K562 (cell line): ENCODE data around the gene DGKK.

Experiments used
- CREM ChIP-seq: IDR thresholded peaks from 2 replicates; pipeline ENCODE4 v1.6.1; 2014; ENCODE audit warnings: antibody characterized with exemption, low read depth
- CTCF ChIP-seq, 3 experiments: IDR thresholded peaks in 2 of 3; conservative IDR thresholded peaks in 1 of 3; 2 replicates each; pipeline ENCODE4 v1.5.1; 2011 to 2012; ENCODE audit warnings: low read length in 3 of 3, mild to moderate bottlenecking in 3 of 3, control low read depth in 2 of 3, improper control_type of control experiment in 1 of 3, inconsistent platforms in 1 of 3, low read depth in 1 of 3, mixed read lengths in 1 of 3, moderate library complexity in 1 of 3; ENCODE audit not compliant: insufficient read depth in 2 of 3
- DNMT1 ChIP-seq: fragments of 450-650 bp; IDR thresholded peaks from 2 replicates; pipeline ENCODE4 v1.6.1; 2016; ENCODE audit warnings: antibody characterized with exemption, mild to moderate bottlenecking
- MXI1 ChIP-seq: IDR thresholded peaks from 2 replicates; pipeline ENCODE4 v1.6.1; 2011; ENCODE audit warnings: low read depth, mild to moderate bottlenecking, improper control_type of control experiment, low read length
- NR3C1 ChIP-seq: sonication (generic); formaldehyde crosslinking; IDR thresholded peaks from 2 replicates; pipeline ENCODE4 v1.8.1; 2022; ENCODE audit warnings: missing genetic modification reagents
- RAD21 ChIP-seq, 2 experiments: fragments of 250-450 bp in 1 of 2; fragments of 450-650 bp in 1 of 2; sonication (Bioruptor Pico) in 1 of 2; formaldehyde crosslinking in 1 of 2; IDR thresholded peaks in 1 of 2; conservative IDR thresholded peaks in 1 of 2; 2 replicates each; pipeline versions ENCODE4 v1.4.0 to v1.8.0; 2020 to 2022; ENCODE audit warnings: mild to moderate bottlenecking in 2 of 2, moderate library complexity in 1 of 2
- REST ChIP-seq, 2 experiments: fragments of 450-650 bp; formaldehyde crosslinking in 1 of 2; IDR thresholded peaks; 2 replicates each; pipeline versions ENCODE4 v1.4.0 to v1.6.1; 2014 to 2020; ENCODE audit warnings: mild to moderate bottlenecking in 2 of 2, borderline replicate concordance in 1 of 2, low read depth in 1 of 2
- RFX5 ChIP-seq: IDR thresholded peaks from 2 replicates; pipeline ENCODE4 v1.6.1; 2011; ENCODE audit warnings: low read depth, mild to moderate bottlenecking, improper control_type of control experiment, low read length
- SETDB1 ChIP-seq: IDR thresholded peaks from one replicate; pipeline ENCODE4 v1.6.1; 2012; ENCODE audit warnings: low read length, control low read depth, inconsistent platforms
- STAT5B ChIP-seq: fragments of 250-450 bp; sonication (Bioruptor Pico); IDR thresholded peaks from 2 replicates; pipeline ENCODE4 v1.8.0; 2021; ENCODE audit warnings: mild to moderate bottlenecking, inconsistent platforms
- TAF1 ChIP-seq: IDR thresholded peaks from 2 replicates; pipeline ENCODE4 v1.6.1; 2011; ENCODE audit warnings: mild to moderate bottlenecking, low read length, moderate library complexity; ENCODE audit not compliant: insufficient read depth, control insufficient read depth, severe bottlenecking; ENCODE audit errors: extremely low read depth
- ZFX ChIP-seq: sonication (generic); formaldehyde crosslinking; IDR thresholded peaks from 2 replicates; pipeline ENCODE4 v1.8.0; 2022; ENCODE audit warnings: mild to moderate bottlenecking, missing genetic modification reagents, moderate library complexity
- ZNF133 ChIP-seq: fragments of 250-450 bp; sonication (Bioruptor Pico); IDR thresholded peaks from 2 replicates; pipeline ENCODE4 v1.4.0; 2020; ENCODE audit warnings: mild to moderate bottlenecking

- TF ChIP-seq CREM, result no peak
- TF ChIP-seq TAF1, result no peak
- no peak for TF ChIP-seq CTCF (IDR thresholded peaks at IDR 0.05 in 2 of 3, conservative IDR thresholded peaks at IDR 0.05 in 1 of 3; ENCODE audit: insufficient read depth in 2 of 3, low read depth in 1 of 3, low read length in 3 of 3)
- no peak for TF ChIP-seq ZFX (CRISPR knock-in tag)
- no peak for TF ChIP-seq REST (IDR thresholded peaks at IDR 0.05; ENCODE audit: borderline replicate concordance)
- no peak for TF ChIP-seq REST (CRISPR knock-in tag; IDR thresholded peaks at IDR 0.05; ENCODE audit: low read depth)
- TF ChIP-seq STAT5B (CRISPR knock-in tag), result no peak
- no peak for TF ChIP-seq RFX5
- TF ChIP-seq MXI1, result no peak
- TF ChIP-seq RAD21 (CRISPR knock-in tag; conservative IDR thresholded peaks at IDR 0.05 in 1 of 2, IDR thresholded peaks at IDR 0.05 in 1 of 2), result no peak
- no peak for TF ChIP-seq ZNF133
- TF ChIP-seq DNMT1, result no peak
- TF ChIP-seq NR3C1 (CRISPR knock-in tag), result no peak
- TF ChIP-seq SETDB1, result no peak
These were observed 765 bp upstream of the DGKK start for GRCh38 chrX:50471390-50471789.
